ENCODE data around the gene GSPT1. TPM values are rescaled to one million over a fixed set of nuclear protein-coding genes. Genes with fewer than 3 reads are reported as not detected.

Gene GSPT1
- total and polyA plus RNA-seq, 7 experiments from 2014 or later = 71.0 to 148 (median 96.7) TPM

GRCh38 chr16:11914210-11915113 lies 1.3 kb downstream of the GSPT1 start:
- peak overlapping the region; percentile 74 for H3K4me3 ChIP-seq (ENCODE audit: low read length)
- peak in 7 of 9 donors; percentile 41 to 66 (median 56) for DNase-seq

GRCh38 chr16:11913425-11914079 lies 2.2 kb downstream of the GSPT1 start:
- Mint-ChIP-seq H3K9me3 (peaks cover 0 to 8% (median 0%) of the 10 kb centered on the region in 11 donors), H3K36me3 (peaks cover 0 to 11% (median 0%) of the 10 kb centered on the region in 5 donors), H3K4me1 (peaks cover 32 to 59% (median 53%) of the 10 kb centered on the region in 7 donors), H3K27me3 (peaks cover 0 to 3% (median 0%) of the 10 kb centered on the region in 5 donors), H3K27ac (peak overlapping the region; percentile 82 to 98 (median 94)), H3K4me3 (peak overlapping the region; percentile 84 to 99 (median 96))
- peak; percentile 31 for ATAC-seq
- Histone ChIP-seq H3K4me3 (ENCODE audit: low read length) (peak overlapping the region; percentile 74), H3K4me1 (ENCODE audit: control insufficient read depth in 2 of 2, insufficient read depth in 2 of 2, low read length in 2 of 2) (peaks cover 17 to 36% of the 10 kb centered on the region in 2 donors), H3K36me3 (ENCODE audit: control insufficient read depth in 2 of 3, insufficient read depth in 3 of 3, low read length in 3 of 3) (peaks cover 0 to 3% (median 0%) of the 10 kb centered on the region in 3 experiments), H3K27ac (ENCODE audit: low read depth, low read length) (peak overlapping the region; percentile 87), H3K27me3 (ENCODE audit: control insufficient read depth in 2 of 2, insufficient read depth in 2 of 2, low read length in 2 of 2) (no peaks in the 10 kb centered on the region), H3K9me3 (ENCODE audit: control insufficient read depth in 2 of 3, low read length in 3 of 3) (no peaks in the 10 kb centered on the region)
- ChIA-PET POLR2A (interaction anchor here (0.6 to 3.4 kb wide), 8 partner anchors 9 to 95 kb away, joined by 3 to 10 read pairs (median 4); partner anchors contain the start of genes RSL1D1 and SNX29), CTCF (no interaction called here)
- intact Hi-C loops (cut with micrococcal nuclease) = loop anchor here in 1 of 2 donors (1.0 to 10.0 kb wide), 3 partner anchors 7 to 349 kb away; no protein-coding TSS in a partner anchor
- DNase-seq = peak in 7 of 9 donors; percentile 49 to 79 (median 72)

More at GRCh38 chr16:11914210-11915113, 1.3 kb downstream of the GSPT1 start:
- ChIA-PET CTCF (no interaction called here), POLR2A (interaction anchor here (0.5 to 3.4 kb wide), 7 partner anchors 10 to 945 kb away, joined by 3 to 10 read pairs (median 3); partner anchors contain the start of genes RSL1D1 and SNX29)
- H3K4me1 Mint-ChIP-seq = peaks cover 32 to 51% (median 48%) of the 10 kb centered on the region in 7 donors
- Histone ChIP-seq H3K36me3 (ENCODE audit: control insufficient read depth in 2 of 3, insufficient read depth in 3 of 3, low read length in 3 of 3) (peaks cover 0 to 3% (median 0%) of the 10 kb centered on the region in 3 experiments), H3K4me1 (ENCODE audit: control insufficient read depth in 2 of 2, insufficient read depth in 2 of 2, low read length in 2 of 2) (peaks cover 17 to 33% of the 10 kb centered on the region in 2 donors), H3K27me3 (ENCODE audit: control insufficient read depth in 2 of 2, insufficient read depth in 2 of 2, low read length in 2 of 2) (no peaks in the 10 kb centered on the region), H3K9me3 (ENCODE audit: control insufficient read depth in 2 of 3, low read length in 3 of 3) (no peaks in the 10 kb centered on the region), H3K27ac (ENCODE audit: low read depth, low read length) (peak overlapping the region; percentile 87)
- peak overlapping the region; percentile 84 to 99 (median 96) for H3K4me3 Mint-ChIP-seq
- H3K27ac Mint-ChIP-seq = peak overlapping the region; percentile 82 to 98 (median 94)
- peaks cover 0 to 8% (median 0%) of the 10 kb centered on the region in 11 donors for H3K9me3 Mint-ChIP-seq
- no peak for ATAC-seq
- H3K27me3 Mint-ChIP-seq = peaks cover 0 to 3% (median 0%) of the 10 kb centered on the region in 5 donors
- peaks cover 0 to 9% (median 0%) of the 10 kb centered on the region in 5 donors for H3K36me3 Mint-ChIP-seq
- intact Hi-C loops (cut with micrococcal nuclease) = loop anchor here (1.0 to 10.0 kb wide), 9 partner anchors 8 to 1172 kb away; partner anchors contain the start of genes NUBP1 (in 2 of the 2), CPPED1 (in 1 of the 2), SNN (in 1 of the 2) and SOCS1 (in 1 of the 2)

GRCh38 chr16:11909653-11910545 lies 5.9 kb downstream of the GSPT1 start:
- Mint-ChIP-seq H3K27me3 (no peaks in the 10 kb centered on the region), H3K9me3 (peaks cover 0 to 2% (median 0%) of the 10 kb centered on the region in 11 donors), H3K27ac (peak overlapping the region; percentile 20 to 79 (median 44)), H3K36me3 (peaks cover 0 to 13% (median 9%) of the 10 kb centered on the region in 5 donors), H3K4me3 (peak overlapping the region; percentile 1 to 71 (median 56)), H3K4me1 (peaks cover 42 to 81% (median 71%) of the 10 kb centered on the region in 7 donors)
- CTCF ChIA-PET = no interaction called here
- H3K36me3 ChIP-seq (ENCODE audit: control insufficient read depth in 2 of 3, insufficient read depth in 3 of 3, low read length in 3 of 3) = peaks cover 0 to 21% (median 0%) of the 10 kb centered on the region in 3 experiments
- ATAC-seq = no peak
- POLR2A ChIA-PET = no interaction called here
- H3K27me3 ChIP-seq (ENCODE audit: control insufficient read depth in 2 of 2, insufficient read depth in 2 of 2, low read length in 2 of 2) = no peaks in the 10 kb centered on the region
- peaks cover 23 to 37% of the 10 kb centered on the region in 2 donors for H3K4me1 ChIP-seq (ENCODE audit: control insufficient read depth in 2 of 2, insufficient read depth in 2 of 2, low read length in 2 of 2)
- no peak overlapping the region for H3K27ac ChIP-seq (ENCODE audit: low read depth, low read length)
- no peaks in the 10 kb centered on the region for H3K9me3 ChIP-seq (ENCODE audit: control insufficient read depth in 2 of 3, low read length in 3 of 3)
- DNase-seq = no peak
- intact Hi-C loops (cut with micrococcal nuclease) = loop anchor here in 1 of 2 donors (10.0 kb wide), 1 partner anchor 345 kb away; no protein-coding TSS in a partner anchor
- no peak overlapping the region for H3K4me3 ChIP-seq (ENCODE audit: low read length)

GRCh38 chr16:11907160-11907970 lies 8.4 kb downstream of the GSPT1 start:
- Histone ChIP-seq H3K27me3 (ENCODE audit: control insufficient read depth in 2 of 2, insufficient read depth in 2 of 2, low read length in 2 of 2) (no peaks in the 10 kb centered on the region), H3K4me1 (ENCODE audit: control insufficient read depth in 2 of 2, insufficient read depth in 2 of 2, low read length in 2 of 2) (peaks cover 12 to 24% of the 10 kb centered on the region in 2 donors), H3K27ac (ENCODE audit: low read depth, low read length) (no peak overlapping the region), H3K36me3 (ENCODE audit: control insufficient read depth in 2 of 3, insufficient read depth in 3 of 3, low read length in 3 of 3) (peaks cover 0 to 20% (median 0%) of the 10 kb centered on the region in 3 experiments), H3K9me3 (ENCODE audit: control insufficient read depth in 2 of 3, low read length in 3 of 3) (no peaks in the 10 kb centered on the region), H3K4me3 (ENCODE audit: low read length) (no peak overlapping the region)
- POLR2A ChIA-PET = no interaction called here
- CTCF ChIA-PET = no interaction called here
- peak overlapping the region in 6 of 10 donors; percentile 16 to 54 (median 29) for H3K4me3 Mint-ChIP-seq
- H3K36me3 Mint-ChIP-seq = peaks cover 0 to 9% (median 8%) of the 10 kb centered on the region in 5 donors
- H3K4me1 Mint-ChIP-seq = peaks cover 33 to 85% (median 67%) of the 10 kb centered on the region in 7 donors
- H3K27ac Mint-ChIP-seq = peak overlapping the region in 6 of 9 donors; percentile 8 to 65 (median 38)
- intact Hi-C loops (cut with micrococcal nuclease) = no loop called here
- DNase-seq (no peak), ATAC-seq (no peak)
- H3K27me3 Mint-ChIP-seq = no peaks in the 10 kb centered on the region
- H3K9me3 Mint-ChIP-seq = peaks cover 0 to 2% (median 0%) of the 10 kb centered on the region in 11 donors

GRCh38 chr16:11903906-11904305 lies 11.8 kb downstream of the GSPT1 start:
- DNase-seq (no peak), ATAC-seq (no peak)
- Mint-ChIP-seq H3K27me3 (no peaks in the 10 kb centered on the region), H3K4me3 (no peak overlapping the region), H3K36me3 (peaks cover 0 to 9% (median 4%) of the 10 kb centered on the region in 5 donors), H3K9me3 (no peaks in the 10 kb centered on the region), H3K4me1 (peaks cover 39 to 79% (median 63%) of the 10 kb centered on the region in 7 donors), H3K27ac (peak overlapping the region in 3 of 9 donors; percentile 26 to 58 (median 41))
- ChIA-PET POLR2A (interaction anchor here (0.6 to 1.5 kb wide), 2 partner anchors 10 to 20 kb away, joined by 3 read pairs; no protein-coding TSS in a partner anchor), CTCF (no interaction called here)
- intact Hi-C loops (cut with micrococcal nuclease) = no loop called here
- no peak overlapping the region for H3K27ac ChIP-seq (ENCODE audit: low read depth, low read length)
- H3K9me3 ChIP-seq (ENCODE audit: control insufficient read depth in 2 of 3, low read length in 3 of 3) = no peaks in the 10 kb centered on the region
- H3K36me3 ChIP-seq (ENCODE audit: control insufficient read depth in 2 of 3, insufficient read depth in 3 of 3, low read length in 3 of 3) = peaks cover 0 to 24% (median 0%) of the 10 kb centered on the region in 3 experiments
- no peak overlapping the region for H3K4me3 ChIP-seq (ENCODE audit: low read length)
- no peaks in the 10 kb centered on the region for H3K27me3 ChIP-seq (ENCODE audit: control insufficient read depth in 2 of 2, insufficient read depth in 2 of 2, low read length in 2 of 2)
- peaks cover 18 to 21% of the 10 kb centered on the region in 2 donors for H3K4me1 ChIP-seq (ENCODE audit: control insufficient read depth in 2 of 2, insufficient read depth in 2 of 2, low read length in 2 of 2)

Data from naive thymus-derived CD4-positive, alpha-beta T cell (primary cell).